ENCODE results near the gene BNC2. TPM values are rescaled to one million over a fixed set of nuclear protein-coding genes. Genes with fewer than 3 reads are reported as not detected.

The BNC2 gene
- total RNA-seq, 4 donors from 2014 or later: 90.2 to 130 (median 100.0) TPM

GRCh38 chr9:16532272-16532671 is 338.2 kb downstream of the BNC2 start:
- Histone ChIP-seq H3K4me1 (peaks cover 0 to 19% (median 0%) of the 10 kb centered on the region in 3 donors), H3K27me3 (no peaks in the 10 kb centered on the region), H3K36me3 (no peaks in the 10 kb centered on the region), H3K9me3 (no peaks in the 10 kb centered on the region), H3K27ac (no peak overlapping the region), H3K4me3 (no peak overlapping the region)
- WGBS, 2 donors (ENCODE audit: low coverage in 1 of 2): 90 to 92% methylated on average over 2 to 3 of the region's 3 CpGs
- no peak for ATAC-seq
- TF ChIP-seq POLR2AphosphoS5 (IDR thresholded peaks at IDR 0.05): no peak
- no peak for TF ChIP-seq CTCF (IDR thresholded peaks at IDR 0.05)
- no peak for TF ChIP-seq POLR2A (IDR thresholded peaks at IDR 0.05)
- no peak for TF ChIP-seq EP300 (IDR thresholded peaks at IDR 0.05)

- peak; percentile 60 for ATAC-seq
- no peak for TF ChIP-seq POLR2A (IDR thresholded peaks at IDR 0.05)
- no peak for TF ChIP-seq EP300 (IDR thresholded peaks at IDR 0.05)
- peak; percentile 4 for TF ChIP-seq POLR2AphosphoS5 (IDR thresholded peaks at IDR 0.05)
- TF ChIP-seq CTCF (IDR thresholded peaks at IDR 0.05): no peak
Measured at GRCh38 chr9:16530669-16531642, 339.5 kb downstream of the BNC2 start.

GRCh38 chr9:16527573-16527972 is 342.9 kb downstream of the BNC2 start:
- ATAC-seq: no peak
- Histone ChIP-seq H3K27ac (no peak overlapping the region), H3K27me3 (no peaks in the 10 kb centered on the region), H3K4me3 (no peak overlapping the region), H3K4me1 (peaks cover 5 to 42% (median 6%) of the 10 kb centered on the region in 3 donors), H3K36me3 (no peaks in the 10 kb centered on the region), H3K9me3 (no peaks in the 10 kb centered on the region)
- 88 to 90% methylated on average over 1 to 9 of the region's 9 CpGs for WGBS, 2 donors (ENCODE audit: low coverage in 1 of 2)
- TF ChIP-seq POLR2AphosphoS5 (IDR thresholded peaks at IDR 0.05) (no peak), CTCF (IDR thresholded peaks at IDR 0.05) (no peak), EP300 (IDR thresholded peaks at IDR 0.05) (no peak), POLR2A (IDR thresholded peaks at IDR 0.05) (no peak)

More at GRCh38 chr9:16530669-16531642, 339.5 kb downstream of the BNC2 start:
- Histone ChIP-seq H3K4me3 (no peak overlapping the region), H3K9me3 (no peaks in the 10 kb centered on the region), H3K27me3 (no peaks in the 10 kb centered on the region), H3K4me1 (peaks cover 0 to 19% (median 2%) of the 10 kb centered on the region in 3 donors), H3K27ac (peak overlapping the region in 2 of 4 donors; percentile 6 to 22), H3K36me3 (no peaks in the 10 kb centered on the region)
- 33 to 55% methylated on average over 10 to 13 of the region's 13 CpGs for WGBS, 2 donors (ENCODE audit: low coverage in 1 of 2)

- Histone ChIP-seq H3K4me1 (peaks cover 12 to 47% (median 17%) of the 10 kb centered on the region in 3 donors), H3K27ac (no peak overlapping the region), H3K27me3 (no peaks in the 10 kb centered on the region), H3K36me3 (no peaks in the 10 kb centered on the region), H3K9me3 (no peaks in the 10 kb centered on the region), H3K4me3 (no peak overlapping the region)
- TF ChIP-seq POLR2AphosphoS5 (IDR thresholded peaks at IDR 0.05) (no peak), POLR2A (IDR thresholded peaks at IDR 0.05) (no peak), CTCF (IDR thresholded peaks at IDR 0.05) (no peak), EP300 (IDR thresholded peaks at IDR 0.05) (no peak)
- ATAC-seq: no peak
- 32 to 56% methylated on average over 1 to 3 of the region's 3 CpGs for WGBS, 2 donors (ENCODE audit: low coverage in 1 of 2)
Measured at GRCh38 chr9:16526380-16526779, 344.1 kb downstream of the BNC2 start.
